ENCODE measurements around the gene G6PC3.
"Not testable (repeated sequence)": the region's sequence is repeated elsewhere in the genome, so short reads cannot be mapped to it uniquely, and the experiment has no call there.

G6PC3 gene

DNA sequence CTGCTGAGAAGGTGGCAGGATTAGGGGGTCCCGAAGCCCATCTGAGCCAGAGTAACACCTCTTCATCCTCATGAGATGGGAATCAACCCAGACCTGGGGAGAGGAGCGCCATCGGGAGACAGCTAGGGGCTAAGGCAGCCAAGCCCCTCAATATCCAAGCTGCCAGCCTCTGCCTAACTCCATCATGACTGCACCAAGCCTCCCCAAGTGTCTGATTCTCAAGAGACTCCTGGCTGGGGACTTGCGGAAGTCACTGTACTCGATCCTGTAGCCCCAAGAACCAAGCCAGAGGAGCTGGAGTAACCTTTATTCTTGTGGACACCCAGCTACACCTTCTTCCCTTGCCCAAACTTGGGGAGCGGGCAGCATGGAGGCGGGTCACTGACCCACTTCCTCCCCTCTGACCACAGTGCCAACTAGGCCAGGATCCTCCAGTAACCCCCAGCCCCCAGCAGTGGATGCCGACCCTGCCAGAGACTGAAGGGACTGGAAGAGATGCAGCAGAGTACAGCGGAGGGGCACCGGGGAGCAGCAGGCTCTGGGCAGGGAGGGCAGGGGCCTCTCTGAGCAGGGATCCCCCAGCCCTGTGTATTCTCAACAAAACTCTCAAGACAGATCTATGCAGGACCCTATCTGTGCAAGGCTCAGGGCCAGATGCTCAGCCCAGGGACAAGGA, 39.6 kb downstream of the G6PC3 start:
- DNase-seq, result no peak

DNA sequence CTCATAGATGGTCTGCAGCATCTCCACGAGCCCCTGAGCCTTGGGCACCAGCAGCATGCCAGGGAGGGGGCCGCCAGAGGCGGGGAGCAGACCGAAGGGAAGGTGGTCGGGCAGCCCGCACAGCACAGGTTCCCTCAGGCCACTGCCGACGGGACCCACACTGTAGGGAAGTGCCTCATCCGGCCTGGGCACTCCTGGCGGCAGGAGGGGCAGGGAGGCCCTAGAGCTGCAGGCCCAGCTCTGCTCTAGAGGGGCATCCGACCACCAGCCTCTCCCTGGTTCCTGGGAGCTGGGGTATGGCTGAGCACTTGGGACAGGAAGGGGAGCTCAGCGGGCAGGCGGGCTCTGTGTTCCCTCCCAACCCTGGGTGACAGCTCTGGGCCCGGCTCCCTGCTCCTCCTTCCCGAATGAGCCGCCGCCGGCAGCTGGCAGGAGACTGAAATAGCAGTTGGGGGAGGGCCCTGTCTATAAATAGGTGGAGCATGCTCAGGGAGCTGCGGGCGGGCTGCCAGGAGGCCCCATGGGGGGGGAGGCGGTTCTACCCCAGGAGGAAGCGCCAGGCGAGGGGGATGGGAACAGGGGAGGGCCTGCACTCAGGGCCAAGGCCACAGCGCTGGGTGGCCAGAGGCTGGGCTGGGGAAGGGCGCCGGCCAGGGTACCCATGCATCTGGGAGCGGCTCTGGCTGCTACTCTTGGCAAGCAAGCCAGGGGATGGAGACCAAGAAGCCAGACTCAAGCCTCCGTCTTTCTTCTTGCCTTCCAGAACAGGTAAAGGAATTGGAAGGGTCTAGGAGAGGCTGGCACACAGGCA, 40.5 kb downstream of the G6PC3 start:
- peak; percentile 17 for DNase-seq

DNA sequence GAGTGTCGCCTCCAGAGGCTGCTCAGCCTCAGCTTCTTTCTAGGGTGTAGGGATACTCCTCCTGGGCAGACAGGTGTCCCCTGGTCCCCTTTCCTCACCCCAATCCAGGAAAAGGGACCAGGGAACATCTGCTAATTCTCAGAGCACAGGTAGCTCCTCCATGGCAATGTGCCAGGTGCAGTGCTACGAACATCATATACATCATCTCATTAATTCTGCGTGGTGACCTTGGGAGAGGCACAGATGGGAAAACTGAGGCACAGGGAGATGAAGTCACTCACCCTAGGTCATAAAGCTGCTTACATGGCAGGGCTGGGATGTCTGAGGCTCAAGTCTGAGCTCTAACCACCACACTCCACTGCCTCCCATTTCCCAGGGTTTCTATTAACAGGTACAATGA, 41.2 kb downstream of the G6PC3 start:
- no peak for DNase-seq

DNA sequence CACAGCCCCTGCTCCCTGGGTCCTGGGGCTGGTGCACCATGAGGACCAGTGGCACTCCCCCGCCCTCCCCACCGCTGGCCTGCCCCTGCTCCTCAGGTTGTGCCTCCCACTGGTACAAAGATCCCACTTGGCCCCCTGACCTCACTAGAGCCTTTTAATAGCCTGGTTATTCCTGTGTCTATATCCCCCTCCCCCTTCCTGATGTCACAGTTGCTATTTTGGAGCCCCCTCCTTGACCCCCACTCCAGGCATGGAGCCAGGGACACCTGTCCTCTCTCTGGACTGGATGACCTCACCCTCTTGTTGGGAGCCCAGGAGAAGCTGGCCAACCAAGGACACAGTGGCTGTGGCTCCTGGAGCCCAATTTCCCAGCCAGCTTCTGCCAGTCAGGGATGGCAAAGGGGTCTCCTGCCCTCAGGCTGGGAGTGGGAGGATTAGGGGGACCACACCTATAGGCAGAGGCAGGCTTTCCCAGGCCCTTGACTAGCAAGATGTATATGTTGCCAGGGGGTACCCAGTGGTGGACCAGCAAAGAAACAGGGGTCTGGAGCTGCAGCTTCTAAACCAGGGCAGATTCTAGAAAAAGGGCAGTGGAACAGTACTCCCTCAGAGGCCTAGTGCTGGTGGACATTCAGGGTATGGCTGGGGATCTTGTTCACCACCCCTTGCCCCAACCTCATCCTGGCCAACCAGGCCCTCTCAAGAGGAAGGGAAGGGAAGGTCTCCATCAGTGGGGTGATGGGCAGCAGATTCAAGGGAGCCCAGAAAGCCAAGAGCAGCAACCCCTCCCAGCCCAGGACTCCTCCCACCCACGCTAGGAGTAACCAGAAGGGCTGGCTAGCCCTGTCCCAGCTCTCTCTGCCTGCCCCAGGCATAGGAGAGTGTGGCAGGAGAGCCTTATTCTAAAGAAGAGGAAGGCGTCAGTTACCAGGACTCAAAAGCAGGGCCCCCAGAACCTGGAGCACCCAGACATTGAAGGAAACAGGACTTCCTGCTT, 42.0 kb downstream of the G6PC3 start:
- no peak for DNase-seq

DNA sequence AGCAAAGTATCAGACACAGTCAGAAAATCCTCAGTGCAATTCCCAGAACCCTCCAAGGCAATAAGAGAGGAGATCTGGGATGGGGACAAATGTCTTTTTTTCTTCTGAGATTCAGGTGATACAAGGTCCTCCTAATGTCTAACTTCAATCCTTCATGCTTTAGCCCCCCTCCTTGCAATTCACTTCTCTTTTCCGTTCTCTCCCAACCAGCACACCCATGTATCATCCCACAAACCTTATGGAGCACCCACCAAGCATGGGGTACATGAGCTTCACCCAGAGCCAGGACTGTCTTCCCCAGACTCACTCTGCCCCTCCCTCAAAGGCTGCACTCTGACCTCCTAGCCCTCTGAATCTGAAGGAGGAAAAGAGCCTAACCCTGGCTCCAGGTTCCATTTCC, 42.8 kb downstream of the G6PC3 start:
- DNase-seq, result no peak

DNA sequence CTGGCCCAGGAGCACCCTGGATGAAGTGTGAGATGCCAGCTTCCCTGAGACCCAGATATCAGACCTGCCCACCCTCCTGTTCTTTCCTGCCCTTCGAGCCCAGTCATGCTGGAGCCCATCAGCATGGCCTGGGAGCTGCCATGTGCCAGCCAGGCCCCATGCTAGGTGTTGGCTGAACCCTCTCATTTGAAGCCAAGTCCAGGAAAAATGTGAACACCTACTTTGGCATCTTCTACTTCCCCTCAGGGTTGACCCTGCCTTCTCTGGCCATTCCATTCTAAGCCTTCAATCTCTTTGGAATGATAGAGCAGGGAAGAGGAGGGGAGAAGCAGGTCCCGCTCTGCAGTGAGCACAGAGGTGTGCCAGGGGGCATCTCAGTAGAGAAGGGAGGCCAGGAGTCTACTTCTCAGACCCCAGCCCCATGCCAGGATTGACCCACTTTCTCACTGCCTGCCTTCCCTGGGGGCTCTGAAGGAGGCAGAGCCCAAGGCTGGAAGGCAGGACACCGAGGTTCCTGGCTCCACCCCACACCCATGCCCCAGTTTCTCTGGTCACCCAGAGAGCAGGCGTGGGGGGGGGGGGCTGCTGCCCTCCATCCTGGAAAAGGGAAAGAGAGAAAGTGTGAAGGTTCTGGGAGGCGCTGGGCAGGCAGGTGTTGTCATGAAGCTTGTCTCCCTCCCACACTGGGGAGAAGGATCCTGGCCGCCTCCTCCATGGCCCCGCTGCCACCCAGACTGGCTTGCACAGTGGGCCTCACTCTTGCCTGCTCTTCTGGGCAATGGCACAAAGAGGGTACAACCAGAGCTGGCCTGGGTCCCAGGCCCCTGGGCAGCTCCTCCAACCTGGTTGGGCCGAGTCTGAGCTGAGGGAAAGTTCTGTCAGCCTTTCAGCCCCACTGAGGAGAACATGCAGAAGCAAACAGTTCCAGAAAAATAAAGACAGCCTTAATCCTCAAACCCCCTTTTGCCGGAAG, 43.6 kb downstream of the G6PC3 start:
- no peak for DNase-seq

DNA sequence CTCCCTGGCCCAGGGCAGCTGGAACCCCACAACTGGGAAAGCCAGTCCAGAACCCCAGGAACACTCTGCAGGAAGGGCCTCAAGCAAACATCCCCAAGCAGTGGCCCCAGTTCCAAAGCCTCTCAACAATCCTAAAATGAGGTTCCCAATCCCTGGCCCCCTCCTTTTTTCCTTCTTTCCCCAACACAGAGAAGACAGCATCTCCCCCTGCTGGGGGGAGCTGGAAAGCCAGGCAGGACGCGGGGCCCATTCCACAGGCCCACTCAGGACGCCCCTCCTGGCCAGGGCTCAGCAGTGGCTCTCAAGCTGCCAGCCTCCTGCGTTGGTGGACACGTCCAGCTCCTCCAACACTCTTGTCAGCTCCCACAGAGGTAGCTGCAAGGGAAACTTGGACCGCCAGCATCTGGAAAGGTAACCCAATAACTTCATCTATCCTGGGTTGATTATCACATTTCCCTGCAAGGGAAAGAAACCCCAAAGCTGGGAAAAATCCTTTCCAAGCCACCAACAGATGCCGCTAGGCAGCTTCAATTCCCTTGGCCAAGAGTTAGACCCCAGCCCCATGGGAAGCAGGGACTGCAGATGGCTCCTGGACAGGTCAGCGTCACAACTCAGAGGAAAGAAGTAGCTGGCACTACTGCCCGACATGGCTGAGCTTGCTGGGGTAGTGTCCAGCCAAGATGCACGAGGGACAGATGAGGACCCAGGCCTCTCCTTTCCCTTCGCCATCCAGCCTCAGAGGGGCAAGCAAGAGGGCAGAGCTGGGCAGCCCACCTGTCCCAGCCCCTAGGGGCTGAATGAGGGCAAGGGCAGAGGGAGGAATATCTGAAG, 45.3 kb downstream of the G6PC3 start:
- no peak for DNase-seq

DNA sequence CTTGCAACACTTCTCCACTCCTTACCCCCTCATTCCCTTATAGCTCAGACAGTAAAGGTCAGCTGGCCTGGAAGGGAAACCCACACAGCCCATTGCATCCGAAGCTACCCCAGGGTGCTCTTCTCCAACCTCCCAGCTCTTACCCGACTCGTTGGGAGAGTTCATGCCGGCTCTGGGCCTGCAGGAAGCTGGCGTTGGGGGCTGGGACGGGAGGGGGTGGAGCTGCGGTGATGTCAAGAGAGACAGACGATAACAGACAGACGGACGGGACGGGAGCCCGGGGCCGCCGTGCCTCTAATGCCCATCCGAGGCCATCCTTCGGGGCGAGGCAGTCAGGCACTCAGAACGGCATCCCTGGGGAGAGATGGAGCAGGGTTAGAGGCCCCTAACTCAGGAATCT, 46.8 kb downstream of the G6PC3 start:
- DNase-seq, result no peak

DNA sequence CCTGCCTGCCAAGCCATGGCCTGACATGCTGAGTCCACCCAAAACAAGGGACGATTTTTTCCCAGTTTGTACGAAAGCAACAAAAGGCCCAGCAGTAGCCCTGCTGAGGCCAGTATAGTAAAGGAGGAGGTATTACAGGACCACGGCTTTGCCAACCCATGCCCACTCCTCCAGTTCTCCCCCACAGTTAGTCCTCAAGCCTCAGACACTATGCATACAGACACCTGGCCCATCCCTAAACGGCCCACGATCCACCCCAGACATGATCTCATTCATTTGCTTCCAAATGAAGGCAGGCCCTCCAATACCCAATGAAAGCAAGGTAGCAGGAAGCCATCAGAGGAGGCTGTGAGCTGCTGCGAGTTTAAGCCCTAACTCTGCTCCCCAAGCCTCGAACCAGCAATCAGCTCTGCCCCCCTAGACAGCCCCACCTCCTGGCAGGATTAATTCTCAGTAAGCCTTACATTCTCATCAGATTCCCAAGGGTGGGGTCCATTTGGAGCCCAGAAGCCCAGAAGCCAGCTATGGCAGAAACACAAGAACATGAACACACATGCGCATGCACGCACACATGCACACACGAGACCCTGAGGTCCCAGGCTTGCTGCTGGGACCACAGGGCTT, 48.0 kb downstream of the G6PC3 start:
- DNase-seq, result no peak

DNA sequence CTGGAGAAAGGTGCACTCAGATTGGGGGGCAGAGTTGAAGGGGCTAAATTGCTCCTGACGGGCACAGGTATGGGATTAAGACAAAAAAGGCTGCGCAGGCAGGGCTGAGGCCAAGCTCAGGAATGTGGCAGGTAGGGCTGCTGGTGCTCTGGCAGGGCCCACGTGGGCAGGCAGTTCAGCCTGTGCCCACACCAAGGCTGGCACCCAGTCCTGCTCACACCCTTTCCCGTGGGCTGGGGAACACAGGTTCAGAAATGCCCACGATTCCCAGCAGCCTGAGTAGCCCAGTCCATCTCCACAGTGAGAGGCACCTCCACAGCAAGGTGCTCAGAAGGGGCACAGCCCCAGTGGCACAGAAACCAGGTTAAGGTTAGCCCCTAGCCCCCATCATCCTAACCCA, 48.5 kb downstream of the G6PC3 start:
- DNase-seq, result no peak

DNA sequence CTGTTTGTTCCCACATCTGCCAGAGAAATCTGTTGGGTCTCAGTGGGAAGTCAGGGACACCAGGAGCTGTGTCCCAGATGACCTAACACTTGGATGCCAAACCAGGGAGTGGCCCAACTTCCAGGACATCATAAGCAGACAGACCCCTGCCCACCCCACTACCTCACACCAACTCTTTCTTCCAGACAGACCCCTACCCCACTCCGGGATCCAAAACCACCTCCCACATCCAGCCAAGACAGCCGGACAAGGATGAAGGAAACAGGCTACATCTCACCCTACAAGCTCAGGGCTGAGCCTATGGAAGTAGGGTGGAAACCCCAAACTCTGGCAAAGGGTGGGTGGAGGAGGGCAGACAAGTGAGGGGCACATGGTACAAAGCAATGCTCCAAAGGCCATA, 49.3 kb downstream of the G6PC3 start:
- DNase-seq, result no peak

DNA sequence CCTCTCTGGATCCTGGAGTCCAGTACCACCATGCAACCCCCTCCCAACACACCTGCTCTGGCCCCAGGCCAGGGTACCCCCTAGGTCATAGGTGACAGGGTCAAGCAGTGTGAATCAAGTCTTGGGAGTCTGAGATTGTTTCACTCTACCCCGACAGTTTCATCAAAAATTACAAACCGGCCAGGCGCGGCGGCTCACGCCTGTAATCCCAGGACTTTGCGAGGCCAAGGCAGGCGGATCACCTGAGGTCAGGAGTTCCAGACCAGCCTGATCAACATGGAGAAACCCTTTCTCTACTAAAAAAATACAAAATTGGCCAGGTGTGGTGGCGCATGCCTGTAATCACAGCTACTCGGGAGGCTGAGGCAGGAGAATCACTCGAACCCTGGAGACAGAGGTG, 49.7 kb downstream of the G6PC3 start:
- not testable (repeated sequence) for DNase-seq

DNA sequence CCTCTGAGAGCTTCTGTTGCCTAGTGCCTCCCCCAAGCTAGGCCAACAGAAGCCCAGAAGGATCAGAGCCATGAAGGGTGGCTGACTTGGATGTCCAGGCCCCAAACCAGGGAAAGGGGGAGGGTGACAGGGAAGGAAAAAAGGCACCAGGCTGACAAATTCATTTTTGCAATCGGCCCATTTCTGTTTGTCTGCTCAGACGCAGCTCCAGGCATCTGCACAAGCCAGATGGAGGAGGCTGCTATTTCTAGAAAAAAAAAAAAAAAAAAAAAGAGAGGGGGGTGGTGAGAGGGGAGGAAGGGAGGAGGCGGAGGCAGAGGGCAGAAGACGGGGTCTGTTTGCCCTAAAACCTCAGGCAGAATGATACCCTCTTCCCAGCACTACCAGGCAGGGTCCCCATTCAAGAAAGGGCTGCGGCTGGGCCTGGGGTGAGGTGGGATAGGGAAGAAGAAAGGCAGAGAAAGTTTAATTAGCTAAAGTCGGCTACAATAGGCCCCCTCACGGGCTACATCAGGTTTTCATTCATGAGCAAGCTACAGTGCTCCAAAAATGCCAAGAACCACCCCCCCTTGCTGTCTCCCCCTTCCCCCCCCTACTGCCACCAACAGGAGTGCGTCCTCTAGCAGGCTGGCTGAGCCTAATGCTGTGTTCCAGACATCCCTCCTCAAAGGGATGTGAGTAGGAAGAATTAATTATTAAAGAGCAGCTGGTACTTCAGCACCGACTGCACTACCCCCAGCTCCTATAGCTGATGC, 50.5 kb downstream of the G6PC3 start:
- no peak for DNase-seq

DNA sequence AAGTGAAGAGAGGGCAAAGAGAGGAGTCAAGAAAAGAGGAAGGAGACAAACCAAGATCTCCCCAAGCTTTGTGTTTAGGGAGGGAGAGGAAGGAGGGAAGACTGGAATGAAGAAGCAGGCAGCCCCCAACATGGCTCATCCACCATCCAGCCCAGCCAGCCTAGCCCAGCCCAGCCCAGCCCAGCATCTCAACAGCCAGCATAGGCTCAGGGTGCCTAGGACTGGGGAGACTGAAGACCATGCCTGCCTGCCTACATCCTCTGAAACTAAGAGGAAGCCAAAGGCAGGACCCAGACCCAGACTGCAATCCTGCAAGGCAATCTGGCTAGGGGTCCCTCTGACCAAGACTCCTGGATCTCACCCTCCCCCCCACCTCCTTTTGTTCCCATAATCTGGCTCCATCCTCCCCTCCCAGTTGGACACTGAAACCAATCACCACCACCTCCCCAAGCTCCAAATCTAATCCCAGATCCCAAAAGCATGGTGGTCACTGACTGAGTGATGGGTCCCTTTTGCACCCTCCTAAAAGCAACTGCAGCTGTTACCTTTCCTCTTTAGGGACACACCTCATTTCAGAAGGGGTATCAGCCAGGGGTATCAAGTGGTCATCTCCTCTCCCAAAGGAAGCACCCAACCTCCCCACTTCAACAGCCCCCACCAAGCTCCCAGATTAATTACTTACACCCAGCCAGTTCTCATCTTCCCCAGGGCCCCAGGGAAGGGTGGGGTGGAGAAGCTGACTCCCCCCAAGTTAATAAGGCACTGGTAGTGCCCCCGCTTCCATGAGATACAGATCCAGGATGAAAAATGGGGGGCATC, 51.7 kb downstream of the G6PC3 start:
- DNase-seq, result no peak

DNA sequence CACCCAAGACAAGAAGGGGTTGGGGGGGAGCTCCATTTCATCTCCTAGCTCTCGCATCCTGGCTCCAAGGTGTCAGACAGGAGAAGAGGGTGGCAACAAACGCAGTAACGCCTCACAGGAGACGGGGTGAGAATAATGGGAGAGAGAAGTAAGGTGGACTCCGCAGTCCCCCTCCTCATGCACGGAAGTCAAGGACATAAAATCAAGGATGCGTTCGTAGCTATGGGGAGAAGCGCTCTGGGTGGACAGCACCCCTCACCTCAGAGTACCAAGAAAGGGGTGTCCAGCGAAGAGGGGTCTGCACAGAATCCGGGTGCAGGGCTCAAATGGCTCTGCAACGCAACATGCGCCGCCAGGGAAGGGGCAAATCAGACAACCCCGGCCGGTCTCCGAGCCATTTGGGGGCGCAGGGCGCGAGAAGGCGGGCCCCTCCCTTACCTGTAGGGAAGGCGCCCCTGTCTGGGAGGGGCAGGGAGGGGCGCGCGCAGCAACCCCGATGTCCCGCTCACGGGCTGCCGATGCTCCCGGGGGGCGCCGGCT, 52.4 kb downstream of the G6PC3 start:
- DNase-seq, result peak in 1 of 2 experiments; percentile 13

DNA sequence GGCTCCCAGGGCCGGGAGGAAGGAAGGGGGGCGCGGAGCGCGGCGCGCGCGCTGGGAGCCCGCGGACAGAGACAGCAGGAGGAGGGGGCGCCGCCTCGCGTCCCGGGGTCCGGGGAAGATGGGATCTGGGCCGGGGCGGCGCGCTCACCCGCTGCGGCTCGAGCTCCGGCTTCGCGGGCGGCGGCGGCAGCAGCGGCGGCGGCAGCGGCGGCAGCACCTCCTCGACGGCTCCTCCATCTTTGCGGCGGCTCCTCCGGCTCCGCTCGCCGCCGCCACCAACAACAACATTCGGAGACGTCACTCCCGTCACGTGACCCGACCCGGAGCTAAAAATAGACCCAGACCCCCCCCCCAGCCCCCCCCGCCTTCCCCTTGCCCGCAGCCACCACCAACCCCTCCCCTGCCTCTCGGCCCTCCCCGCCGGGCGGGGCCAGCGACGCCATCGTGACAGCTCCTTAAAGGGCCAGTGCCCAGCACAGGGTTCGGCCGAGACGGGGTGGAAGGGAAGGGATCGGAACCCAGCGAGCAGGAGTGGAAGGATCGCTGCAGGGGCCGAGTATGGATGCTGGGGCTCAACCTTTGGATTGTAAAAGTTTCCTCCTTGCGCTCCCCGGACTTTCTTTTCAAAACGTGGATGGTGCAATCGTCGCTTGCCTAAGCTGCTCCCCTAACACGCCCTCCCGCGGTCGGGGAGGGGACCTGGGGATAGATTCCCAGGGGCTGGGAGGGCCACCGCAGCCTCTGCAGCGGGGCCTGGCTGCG, 53.0 kb downstream of the G6PC3 start, which contains the start of gene HDAC5:
Gene HDAC5, minus strand, starts transcription at position 286 of the 762 bp plus-strand sequence. CDS start 6,126 bp downstream, outside the sequence.
- peak; percentile 96 for DNase-seq

DNA sequence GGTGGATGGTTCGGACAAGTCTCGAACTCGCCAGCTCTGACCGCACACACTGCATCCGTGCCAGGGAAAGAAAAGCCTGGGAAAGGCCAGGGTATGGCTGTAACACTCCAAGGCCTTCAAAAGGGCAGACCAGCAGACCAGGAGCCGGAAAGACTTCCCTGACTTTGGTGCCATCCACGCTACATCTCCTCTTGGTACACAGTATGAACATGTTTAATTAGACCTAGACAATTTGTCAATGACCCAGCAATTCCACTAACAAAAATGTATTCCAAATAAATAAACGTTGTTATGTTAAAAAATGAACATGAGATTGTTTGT, 53.5 kb downstream of the G6PC3 start:
- no peak for DNase-seq
